ENCODE measurements around the gene MRPL11.

GRCh38 chr11:66462010-66462409, 23.4 kb upstream of the MRPL11 start:
- TF ChIP-seq CTCF (IDR thresholded peaks at IDR 0.05; ENCODE audit: low read length) (no peak), EZH2phosphoT487 (IDR thresholded peaks at IDR 0.05; ENCODE audit: low read length) (no peak)
